GM10248 (cell line): ENCODE measurements around the gene SFXN4.

Experiments
- CTCF ChIA-PET: fragments of 300-600 bp; sonication (Branson Sonifier 250); formaldehyde crosslinking; extraction: SDS; loops from one replicate; lab custom pipeline; 2021; ENCODE audit warnings: antibody characterized with exemption; lab: Yijun Ruan, JAX
- POLR2A ChIA-PET: fragments of 350-650 bp; sonication (Branson Sonifier 250); formaldehyde crosslinking; extraction: SDS; loops from one replicate; lab custom pipeline; 2020; ENCODE audit warnings: antibody characterized with exemption; lab: Yijun Ruan, JAX
- DNase-seq: peaks from one replicate; pipeline ENCODE4 v3.0.0; 2012; ENCODE audit errors: extremely low spot score
- TF ChIP-seq, protein P1 (sequence below): IDR thresholded peaks from 2 replicates; pipeline ENCODE4 v1.5.1; 2012; ENCODE audit warnings: mild to moderate bottlenecking, low read depth; ENCODE audit errors: extremely low read depth, missing control alignments, control extremely low read depth

The SFXN4 gene

DNA sequence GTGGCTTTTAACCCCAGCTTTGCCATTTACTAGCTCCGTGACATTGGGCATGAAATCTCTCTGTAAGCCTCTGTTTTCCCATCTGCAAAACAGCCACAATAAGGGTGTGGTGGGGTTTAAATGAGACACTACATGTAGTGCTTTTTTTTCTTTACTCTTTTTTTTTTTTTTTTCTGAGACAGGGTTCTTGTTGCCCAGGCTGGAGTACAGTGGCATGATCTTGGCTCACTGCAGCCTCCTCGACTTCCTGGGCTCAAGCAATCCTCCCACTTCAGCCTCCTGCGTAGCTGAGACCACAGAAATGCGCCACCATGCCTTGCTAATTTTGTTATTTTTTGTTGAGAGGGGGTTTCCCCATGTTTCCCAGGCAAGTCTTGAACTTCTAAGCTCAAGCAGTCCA, 69.9 kb downstream of the SFXN4 start:
- TF ChIP-seq, protein P1, sequence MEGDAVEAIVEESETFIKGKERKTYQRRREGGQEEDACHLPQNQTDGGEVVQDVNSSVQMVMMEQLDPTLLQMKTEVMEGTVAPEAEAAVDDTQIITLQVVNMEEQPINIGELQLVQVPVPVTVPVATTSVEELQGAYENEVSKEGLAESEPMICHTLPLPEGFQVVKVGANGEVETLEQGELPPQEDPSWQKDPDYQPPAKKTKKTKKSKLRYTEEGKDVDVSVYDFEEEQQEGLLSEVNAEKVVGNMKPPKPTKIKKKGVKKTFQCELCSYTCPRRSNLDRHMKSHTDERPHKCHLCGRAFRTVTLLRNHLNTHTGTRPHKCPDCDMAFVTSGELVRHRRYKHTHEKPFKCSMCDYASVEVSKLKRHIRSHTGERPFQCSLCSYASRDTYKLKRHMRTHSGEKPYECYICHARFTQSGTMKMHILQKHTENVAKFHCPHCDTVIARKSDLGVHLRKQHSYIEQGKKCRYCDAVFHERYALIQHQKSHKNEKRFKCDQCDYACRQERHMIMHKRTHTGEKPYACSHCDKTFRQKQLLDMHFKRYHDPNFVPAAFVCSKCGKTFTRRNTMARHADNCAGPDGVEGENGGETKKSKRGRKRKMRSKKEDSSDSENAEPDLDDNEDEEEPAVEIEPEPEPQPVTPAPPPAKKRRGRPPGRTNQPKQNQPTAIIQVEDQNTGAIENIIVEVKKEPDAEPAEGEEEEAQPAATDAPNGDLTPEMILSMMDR: no peak
- CTCF ChIA-PET: interaction anchor here (1.2 kb wide), 1 partner anchor 12 kb away, joined by 4 read pairs; no protein-coding TSS in a partner anchor
- no peak for DNase-seq
- POLR2A ChIA-PET: no interaction called here

DNA sequence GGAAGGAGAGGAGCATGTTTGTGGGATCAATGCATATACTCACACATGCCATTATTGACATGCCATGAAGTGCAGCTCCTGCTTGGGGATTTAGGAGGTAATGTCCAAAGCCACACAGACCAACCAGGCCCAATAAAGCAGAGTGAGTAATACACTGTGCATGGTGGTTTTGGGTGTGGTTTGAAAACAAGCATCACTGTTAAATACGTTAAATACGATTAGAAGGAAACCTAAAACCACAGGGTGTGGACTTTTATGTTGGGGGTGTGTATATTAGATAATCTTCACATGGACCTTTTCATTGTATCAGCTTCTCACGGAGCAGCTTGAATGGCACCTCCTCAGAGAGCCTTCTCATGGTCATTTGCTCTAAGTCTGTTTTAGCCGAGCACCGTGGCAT, 74.5 kb downstream of the SFXN4 start:
- TF ChIP-seq, protein P1: no peak
- POLR2A ChIA-PET: no interaction called here
- no peak for DNase-seq
- CTCF ChIA-PET: interaction anchor here (1.0 to 1.6 kb wide), 2 partner anchors 12 to 21 kb away, joined by 3 read pairs; no protein-coding TSS in a partner anchor
